Endothelial cell of umbilical vein (primary cell): Measurements from ENCODE around the gene GPR32. TPM values are rescaled to one million over a fixed set of nuclear protein-coding genes. Genes with fewer than 3 reads are reported as not detected.

ENCODE experiments used
- BruUV-seq: library from RNA; stranded (reverse); fragments of 400-500 nt; replicated peaks from 2 replicates; lab custom pipeline; 2021; lab: Mats Ljungman, UMichigan
- CTCF ChIA-PET: fragments of 300-600, 350-600 bp; sonication (Branson Sonifier 250); formaldehyde crosslinking; loops from one replicate; lab custom pipeline; 2021; ENCODE audit warnings: antibody characterized with exemption, inconsistent platforms; lab: Charles Lee
- POLR2A ChIA-PET: fragments of 300-600, 350-600 bp; sonication (Branson Sonifier 250); formaldehyde crosslinking; loops from one replicate; lab custom pipeline; 2021; ENCODE audit warnings: antibody characterized with exemption, inconsistent platforms; lab: Charles Lee
- DNase-seq: peaks from one replicate; pipeline ENCODE4 v3.0.0-alpha.2; 2011; ENCODE audit warnings: low read depth, low spot score
- FAIRE-seq: peaks from 2 replicates; lab custom pipeline; 2011; peaks lifted over from hg19 to GRCh38; lab: Jason Lieb, UNC
- H2AFZ ChIP-seq: 2 replicates; pipeline ENCODE4 v1.6.0; 2012; ENCODE audit warnings: low read depth, low read length, control low read depth, inconsistent platforms
- H3K27ac ChIP-seq: 2 replicates; pipeline ENCODE4 v1.5.1; 2011; ENCODE audit warnings: low read depth, mild to moderate bottlenecking, control low read depth, low read length, moderate library complexity; ENCODE audit not compliant: insufficient read depth
- H3K27me3 ChIP-seq, 2 experiments: 2 replicates each; pipeline versions ENCODE4 v1.6.0 to v1.6.1; 2011; ENCODE audit warnings: low read length in 2 of 2, mixed read lengths in 1 of 2; ENCODE audit not compliant: control insufficient read depth in 2 of 2, insufficient read depth in 2 of 2
- H3K36me3 ChIP-seq, 2 experiments: 2 replicates in 1 of 2; 3 replicates in 1 of 2; pipeline ENCODE4 v1.5.1; 2011; ENCODE audit warnings: low read length in 2 of 2, mild to moderate bottlenecking in 1 of 2, moderate library complexity in 1 of 2; ENCODE audit not compliant: control insufficient read depth in 2 of 2, insufficient read depth in 2 of 2; ENCODE audit errors: extremely low read depth in 1 of 2
- H3K4me1 ChIP-seq: 3 replicates; pipeline ENCODE4 v1.5.1; 2011; ENCODE audit warnings: mild to moderate bottlenecking, low read length; ENCODE audit not compliant: control insufficient read depth, insufficient read depth; ENCODE audit errors: extremely low read depth
- H3K4me2 ChIP-seq: 2 replicates; pipeline ENCODE4 v1.6.1; 2011; ENCODE audit warnings: low read length, control low read depth, mixed read lengths; ENCODE audit not compliant: insufficient read depth
- H3K4me3 ChIP-seq, 3 experiments: fragments of 200-600 bp in 1 of 3; sonication (generic), shearing (Covaris generic) in 1 of 3; replicated peaks in 1 of 3; 2 replicates each; pipeline ENCODE4 v1.5.1; 2011 to 2016; ENCODE audit warnings: control low read depth in 3 of 3, low read length in 3 of 3, mild to moderate bottlenecking in 2 of 3, inconsistent platforms in 1 of 3, low read depth in 1 of 3, moderate library complexity in 1 of 3; ENCODE audit not compliant: insufficient read depth in 1 of 3
- H3K79me2 ChIP-seq: 2 replicates; pipeline ENCODE4 v1.6.0; 2012; ENCODE audit warnings: low read length, inconsistent platforms; ENCODE audit not compliant: control insufficient read depth, insufficient read depth
- H3K9ac ChIP-seq: replicated peaks from 2 replicates; pipeline ENCODE3; 2011; ENCODE audit warnings: low read length, control low read depth; ENCODE audit not compliant: insufficient read depth; ENCODE audit errors: extremely low read depth
- H3K9me1 ChIP-seq: replicated peaks from 3 replicates; pipeline ENCODE4 v1.6.0; 2011; ENCODE audit warnings: mild to moderate bottlenecking, low read length; ENCODE audit not compliant: control insufficient read depth, insufficient read depth; ENCODE audit errors: extremely low read depth
- H3K9me3 ChIP-seq: replicated peaks from 2 replicates; pipeline ENCODE4 v1.5.1; 2012; ENCODE audit warnings: low read length, inconsistent platforms; ENCODE audit not compliant: control insufficient read depth, insufficient read depth
- H4K20me1 ChIP-seq: replicated peaks from 2 replicates; pipeline ENCODE3; 2011; ENCODE audit warnings: mild to moderate bottlenecking, low read length; ENCODE audit not compliant: control insufficient read depth, insufficient read depth; ENCODE audit errors: extremely low read depth
- CTCF ChIP-seq, 2 donors: IDR thresholded peaks; 1 replicate in 1 of 2; 2 replicates in 1 of 2; pipeline ENCODE4 v1.5.1; 2011; ENCODE audit warnings: low read length in 2 of 2, mild to moderate bottlenecking in 2 of 2, moderate library complexity in 2 of 2, control low read depth in 1 of 2, inconsistent platforms in 1 of 2, low read depth in 1 of 2; ENCODE audit not compliant: insufficient read depth in 1 of 2; ENCODE audit errors: extremely low read depth in 1 of 2
- EZH2 ChIP-seq: IDR thresholded peaks from 2 replicates; pipeline ENCODE4 v1.6.1; 2012; ENCODE audit warnings: borderline replicate concordance, low read depth, mild to moderate bottlenecking, moderate library complexity, low read length, inconsistent platforms; ENCODE audit not compliant: severe bottlenecking
- FOS ChIP-seq: IDR thresholded peaks from 2 replicates; pipeline ENCODE4 v1.6.1; 2011; ENCODE audit warnings: mild to moderate bottlenecking, low read length, moderate library complexity, borderline replicate concordance; ENCODE audit not compliant: insufficient read depth
- JUN ChIP-seq: IDR thresholded peaks from 2 replicates; pipeline ENCODE4 v1.6.1; 2011; ENCODE audit warnings: borderline replicate concordance, low read depth; ENCODE audit not compliant: insufficient read length, insufficient read depth
- MYC ChIP-seq: IDR thresholded peaks from one replicate; pipeline ENCODE4 v1.6.1; 2011; ENCODE audit warnings: mild to moderate bottlenecking, low read depth, low read length
- POLR2AphosphoS5 ChIP-seq: IDR thresholded peaks from 2 replicates; pipeline ENCODE4 v1.6.1; 2012; ENCODE audit warnings: low read depth, mild to moderate bottlenecking, control low read depth, low read length, moderate library complexity; ENCODE audit not compliant: insufficient read depth
- dilution Hi-C: fragments of 300-500 bp; cut with MboI; formaldehyde crosslinking; loops from one replicate; pipeline ENCODE4 v1.15.0; 2019; ENCODE audit warnings: low sequenced_read_pairs; ENCODE audit not compliant: extremely low pct_ligation_motif_present
- intact Hi-C: fragments of 100-400 bp; cut with micrococcal nuclease; formaldehyde crosslinking; loops from one replicate; pipeline ENCODE4 v1.10.0; 2022
- polyA plus RNA-seq, 4 experiments: library from polyadenylated mRNA; depleted of rRNA in 3 of 4; stranded (reverse) in 3 of 4; unstranded in 1 of 4; fragments of >200 nt; gene quantifications; 2 replicates each; pipeline versions ENCODE4 v1.2.1 to v1.2.3, GENCODE V29; 2011 to 2012; ENCODE audit warnings: missing spikeins in 1 of 4
- total RNA-seq: library from RNA; stranded (reverse); gene quantifications from 2 replicates; pipeline ENCODE4 v1.2.3, GENCODE V29; 2021

GPR32 gene
- total and polyA plus RNA-seq, 2 donors (not counting 3 experiments of a cell fraction or from before 2014, with no cell fraction given): not detected

- no TSS peak for BruUV-seq
- ChIA-PET CTCF (interaction anchor here (0.8 to 1.3 kb wide), 3 partner anchors 107 to 277 kb away, joined by 3 to 4 read pairs (median 3); no protein-coding TSS in a partner anchor), POLR2A (no interaction called here)
- Histone ChIP-seq H2AFZ (no peak overlapping the region), H3K9me1 (no peaks in the 10 kb centered on the region), H4K20me1 (no peaks in the 10 kb centered on the region), H3K4me1 (no peaks in the 10 kb centered on the region), H3K4me2 (no peak overlapping the region), H3K27ac (no peak overlapping the region), H3K79me2 (no peaks in the 10 kb centered on the region), H3K9ac (no peak overlapping the region), H3K9me3 (no peaks in the 10 kb centered on the region), H3K27me3 (peaks cover 9 to 19% of the 10 kb centered on the region in 2 experiments), H3K36me3 (no peaks in the 10 kb centered on the region), H3K4me3 (no peak overlapping the region)
- no peak for FAIRE-seq
- intact Hi-C loops (no loop called here), dilution Hi-C loops (no loop called here)
- DNase-seq: no peak
- TF ChIP-seq MYC (no peak), CTCF (IDR thresholded peaks at IDR 0.05; ENCODE audit: extremely low read depth in 1 of 2, insufficient read depth in 1 of 2, low read depth in 1 of 2, low read length in 2 of 2) (no peak), FOS (no peak), POLR2AphosphoS5 (no peak), JUN (no peak), EZH2 (no peak)
Observed at GRCh38 chr19:50814883-50815282, 44.6 kb downstream of the GPR32 start.
